Left colon (tissue), 2 donors: ENCODE results near the gene IFT43. TPM values are rescaled to one million over a fixed set of nuclear protein-coding genes. Genes with fewer than 3 reads are reported as not detected.

Source experiments
- ATAC-seq: fragments of 200-7000 bp; cut with Tn5 transposase; one replicate; pipeline ENCODE4 v1.9.1; 2020; ENCODE audit warnings: mild to moderate bottlenecking, moderate library complexity
- DNase-seq, 2 donors: peaks; one replicate each; pipeline ENCODE4 v3.0.0-alpha.2; 2020
- intact Hi-C, 2 donors: fragments of 100-400 bp; cut with DNase I in 1 of 2; cut with micrococcal nuclease in 1 of 2; formaldehyde crosslinking; loops; one replicate each; pipeline versions ENCODE4 v1.11.2 to v1.14.0; 2022; cut with DNase I, micrococcal nuclease
- total RNA-seq, 2 donors: library from RNA; stranded (reverse); fragmentation: NEBNext Ultra II Directional; extraction: Animal tissue kit (Norgen Biotek cat#: 25700); gene quantifications; one replicate each; pipeline ENCODE4 v1.2.1, GENCODE V29; 2021
- donor health status: DM: no; HTN: no; CAD: no.
- donor health status: DM: yes; HTN: yes; CAD: no.

IFT43 gene
- total RNA-seq, 2 donors from 2014 or later: 25.9 to 27.3 TPM

DNA sequence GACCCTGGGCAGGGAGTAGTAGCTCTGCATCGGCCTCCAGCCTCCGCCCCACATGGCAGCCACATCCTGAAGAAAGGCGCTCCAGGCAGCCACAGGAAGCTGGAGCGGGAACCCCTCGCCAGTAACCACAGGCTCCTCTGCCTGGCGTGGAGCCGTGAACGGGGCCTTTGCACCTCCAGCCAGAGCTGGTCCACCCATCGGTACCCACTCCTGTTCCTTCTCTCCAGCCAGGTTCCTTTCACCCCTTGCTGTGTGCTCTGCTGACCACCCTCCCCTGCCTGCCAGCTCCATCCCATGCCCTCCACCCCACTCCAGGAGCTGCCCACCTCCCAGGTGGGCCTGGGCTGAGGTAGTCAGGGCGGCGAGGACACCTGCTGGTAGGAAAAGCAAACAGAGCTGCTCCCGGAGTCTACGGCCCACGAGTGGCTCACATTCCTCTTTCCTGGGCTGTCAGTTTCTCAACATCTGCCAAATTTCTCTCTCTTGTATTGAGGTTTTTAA lies 6.4 kb upstream of the IFT43 start:
- DNase-seq: peak in 1 of 2 donors; percentile 38

DNA sequence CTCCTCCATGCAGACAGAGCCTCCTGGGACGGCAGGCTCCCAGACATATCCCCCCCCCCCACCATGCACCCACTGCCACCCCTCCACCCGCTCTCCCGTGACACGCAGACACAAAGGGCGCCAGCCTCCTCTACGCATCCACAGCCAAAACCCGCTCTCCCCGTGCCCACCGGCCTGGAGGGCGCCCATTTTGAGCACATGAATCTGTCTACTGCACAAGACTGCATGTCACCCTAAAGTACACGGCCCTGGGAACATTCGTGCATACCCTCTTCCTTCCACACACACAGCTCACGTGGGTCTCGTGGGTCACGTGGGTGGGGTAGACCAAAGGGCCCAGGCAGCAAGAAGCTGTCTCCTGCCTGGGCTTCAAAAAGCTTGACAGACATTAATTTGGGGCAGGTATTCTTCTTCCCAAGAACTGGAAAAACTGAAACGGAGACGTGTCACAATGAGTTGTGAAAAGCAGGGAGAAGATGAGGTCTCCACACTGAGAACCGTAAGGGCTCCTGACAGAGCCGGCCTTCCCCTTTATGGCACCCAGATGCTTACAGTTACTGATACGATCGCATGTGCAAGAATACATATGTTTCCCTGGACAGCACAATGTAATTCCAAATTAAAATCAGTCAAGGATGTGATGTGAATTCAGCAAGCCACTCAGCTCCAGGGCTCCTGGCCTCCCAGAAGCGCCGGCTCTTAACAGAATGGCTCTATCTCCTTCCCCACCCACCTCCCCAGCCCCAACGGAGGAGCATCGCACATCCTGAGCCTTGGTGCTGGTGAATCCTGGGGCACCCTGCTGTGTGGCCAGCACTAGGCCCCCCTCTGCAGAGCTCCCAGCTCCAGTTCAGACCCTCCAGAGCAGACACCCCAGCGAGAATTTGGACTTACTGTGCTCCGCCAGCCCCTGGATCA lies 5.7 kb upstream of the IFT43 start:
- DNase-seq: peak in 1 of 2 donors; percentile 11
- intact Hi-C loops: loop anchor here in 1 of 2 donors (5.0 kb wide), 3 partner anchors 73 to 273 kb away; no protein-coding TSS in a partner anchor
- ATAC-seq: no peak

More for the DNA sequence above, 6.4 kb upstream of the IFT43 start:
- intact Hi-C loops: loop anchor here in 1 of 2 donors (5.0 kb wide), 2 partner anchors 72 to 272 kb away; no protein-coding TSS in a partner anchor
- ATAC-seq: no peak

DNA sequence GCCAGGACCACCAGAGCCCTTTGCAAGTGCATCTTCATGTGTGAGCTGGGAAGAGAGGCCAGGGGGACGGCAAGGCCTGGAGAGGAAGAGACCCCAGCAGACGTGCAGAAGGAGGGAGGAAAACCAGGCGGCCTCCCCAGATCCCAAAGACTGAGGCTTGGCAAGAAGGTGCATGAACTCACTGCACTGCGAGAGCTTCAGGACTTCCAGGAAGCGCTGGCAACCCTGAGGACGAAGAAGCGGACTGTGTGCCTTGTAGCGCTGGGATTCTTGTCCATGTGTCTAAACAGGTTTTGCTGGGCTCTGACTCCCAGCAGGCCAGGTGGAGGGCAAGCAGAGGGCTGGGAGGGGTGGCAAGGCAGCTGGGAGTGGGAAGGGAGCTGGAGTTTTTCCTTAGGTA lies 4.7 kb upstream of the IFT43 start:
- ATAC-seq (no peak), DNase-seq (peak in 1 of 2 donors; percentile 17)
- intact Hi-C loops: loop anchor here in 1 of 2 donors (5.0 kb wide), 1 partner anchor 189 kb away; no protein-coding TSS in a partner anchor

DNA sequence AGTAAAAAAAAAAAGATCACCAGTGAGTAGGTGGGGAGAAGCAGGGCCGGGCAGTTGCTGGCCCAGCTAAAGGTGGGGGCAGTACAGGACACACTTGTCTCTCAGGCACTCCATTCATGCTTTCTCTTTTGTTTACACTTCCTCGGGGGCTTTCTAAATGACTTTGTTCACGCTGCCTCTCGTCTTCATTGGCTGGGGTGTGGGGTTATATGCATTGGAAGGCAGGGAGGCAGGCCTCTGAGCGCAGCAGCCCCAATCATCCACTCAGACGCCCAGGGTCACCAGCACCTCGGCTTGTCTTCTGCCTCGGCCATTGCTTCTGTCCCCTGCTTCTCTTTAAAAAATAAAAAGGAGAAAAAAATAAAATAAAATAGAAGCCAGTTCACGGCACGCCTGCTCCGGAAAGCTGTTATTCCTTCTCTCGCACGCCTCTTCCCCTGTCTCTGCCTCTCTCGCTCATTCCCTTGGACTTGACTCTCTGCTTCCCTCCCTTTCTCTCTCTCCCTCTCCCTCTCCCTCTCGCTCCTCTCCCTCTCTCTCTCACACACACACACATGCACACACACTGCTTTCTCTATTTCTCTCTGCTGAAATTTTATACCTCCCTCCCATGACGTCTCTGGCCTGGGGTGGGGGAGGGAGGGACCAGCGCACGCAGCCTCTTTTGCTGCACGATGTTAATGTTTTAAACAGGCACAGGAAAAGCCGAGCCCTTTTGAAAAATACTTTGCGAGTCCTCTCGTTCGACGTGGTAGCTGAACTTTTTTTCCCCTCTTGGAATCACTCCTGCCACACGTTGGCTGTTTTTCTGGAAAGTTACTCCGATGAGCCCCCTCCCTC lies 3.9 kb upstream of the IFT43 start, which contains the start of gene TGFB3:
Gene TGFB3, minus strand, starts transcription at position 570 of the 840 bp plus-strand sequence. CDS start 1,102 bp downstream, outside the sequence.
- intact Hi-C loops: loop anchor here in 1 of 2 donors (5.0 kb wide), 1 partner anchor 189 kb away; no protein-coding TSS in a partner anchor
- ATAC-seq: peak; percentile 48
- DNase-seq: peak; percentile 66 to 69

DNA sequence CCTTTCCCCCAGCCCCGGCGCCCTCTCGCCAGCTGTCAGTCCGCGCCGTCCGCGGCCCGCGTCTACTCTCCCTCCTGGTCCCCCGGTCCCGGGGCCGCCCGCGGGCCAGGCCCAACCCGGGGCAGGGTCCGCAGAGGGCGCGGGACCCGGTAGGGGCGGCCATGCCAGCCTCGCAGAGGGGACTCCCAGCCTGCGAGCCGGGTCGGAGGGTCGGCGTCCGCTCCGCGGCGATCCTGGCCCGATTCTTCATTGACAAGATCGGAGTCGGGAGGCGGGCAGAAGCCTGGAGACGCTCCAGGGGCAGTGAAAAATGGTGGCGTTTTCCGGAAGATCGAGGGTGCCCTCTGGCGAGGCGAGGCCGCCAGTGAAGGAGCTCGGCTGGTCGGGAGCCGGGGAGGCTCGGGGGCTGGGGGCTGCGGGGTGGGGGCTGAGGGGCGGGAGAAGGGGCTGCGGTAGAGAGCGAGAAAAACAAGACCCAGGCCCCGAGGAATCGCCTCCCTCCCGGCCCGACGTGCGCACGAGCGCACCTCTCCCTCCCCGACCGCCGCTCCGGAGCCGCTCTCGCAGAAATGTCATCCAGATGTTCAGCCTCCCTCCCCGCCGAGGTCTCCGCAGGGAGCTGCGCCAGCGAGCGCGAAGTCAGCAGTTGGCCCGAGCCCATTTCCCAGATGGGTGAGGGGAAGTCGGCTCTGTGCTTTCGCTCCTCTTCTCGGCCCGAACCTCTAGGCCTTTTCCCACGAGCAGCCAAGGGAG lies 3.1 kb upstream of the IFT43 start:
- intact Hi-C loops: loop anchor here in 1 of 2 donors (5.0 kb wide), 1 partner anchor 190 kb away; no protein-coding TSS in a partner anchor
- DNase-seq (peak; percentile 73 to 87), ATAC-seq (peak; percentile 73)

DNA sequence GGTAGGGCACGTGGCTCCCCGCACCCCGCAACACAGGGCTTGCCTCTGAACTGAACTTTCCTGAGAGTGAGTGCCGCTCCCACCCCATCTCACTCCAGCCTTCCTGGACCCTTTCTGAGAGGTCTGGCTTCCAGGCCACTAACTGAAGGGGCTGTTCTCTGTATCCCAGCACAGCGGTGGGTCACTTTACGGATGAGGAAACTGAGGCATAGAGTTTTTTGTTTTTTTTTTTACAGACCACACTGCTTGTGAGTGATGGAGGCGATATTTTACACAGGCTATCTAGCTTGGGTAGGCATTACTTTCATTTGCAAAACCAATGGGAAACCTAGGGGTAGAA lies 2.6 kb upstream of the IFT43 start:
- DNase-seq (no peak), ATAC-seq (no peak)
- intact Hi-C loops: loop anchor here in 1 of 2 donors (5.0 kb wide), 1 partner anchor 191 kb away; no protein-coding TSS in a partner anchor

DNA sequence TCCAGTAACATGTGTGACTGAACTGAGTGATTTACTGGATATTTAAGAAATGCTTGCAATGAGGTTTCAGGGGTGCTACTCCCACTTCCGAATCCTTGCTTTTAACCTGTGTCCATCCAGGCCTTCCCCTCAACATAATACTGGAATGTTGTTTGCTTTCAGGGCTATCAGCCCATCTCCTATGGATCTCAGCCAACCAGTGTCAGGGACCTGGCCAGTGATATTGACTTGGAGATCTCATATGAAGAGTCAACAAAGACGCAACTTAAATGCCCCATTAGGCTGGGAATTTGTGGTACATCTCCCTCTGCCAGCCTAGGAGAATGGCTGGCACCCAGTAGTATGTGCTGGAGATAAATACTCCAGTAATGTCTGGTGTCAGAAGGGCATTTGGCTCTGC lies 889 bp upstream of the IFT43 start:
- intact Hi-C loops: loop anchor here in 1 of 2 donors (5.0 kb wide), 1 partner anchor 192 kb away; no protein-coding TSS in a partner anchor
- no peak for DNase-seq

DNA sequence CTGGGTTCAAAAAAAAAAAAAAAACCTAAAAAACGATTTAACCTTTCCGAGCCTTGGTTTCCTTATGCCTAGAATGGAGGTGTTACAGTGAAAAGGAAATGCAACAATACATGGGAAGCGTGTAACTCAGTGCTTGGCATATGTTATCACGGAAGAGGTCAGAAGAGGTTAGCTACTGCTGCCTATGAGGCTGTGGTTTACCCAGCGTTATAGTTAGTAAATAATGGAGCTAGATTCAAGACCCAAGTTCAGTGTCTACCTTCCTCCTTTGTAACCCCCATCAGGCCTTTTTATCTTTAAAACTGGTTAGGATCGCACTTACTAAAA lies 839 bp downstream of the IFT43 start:
- intact Hi-C loops: no loop called here
- DNase-seq (no peak), ATAC-seq (peak; percentile 9)

More for the DNA sequence above, 889 bp upstream of the IFT43 start:
- ATAC-seq: no peak

DNA sequence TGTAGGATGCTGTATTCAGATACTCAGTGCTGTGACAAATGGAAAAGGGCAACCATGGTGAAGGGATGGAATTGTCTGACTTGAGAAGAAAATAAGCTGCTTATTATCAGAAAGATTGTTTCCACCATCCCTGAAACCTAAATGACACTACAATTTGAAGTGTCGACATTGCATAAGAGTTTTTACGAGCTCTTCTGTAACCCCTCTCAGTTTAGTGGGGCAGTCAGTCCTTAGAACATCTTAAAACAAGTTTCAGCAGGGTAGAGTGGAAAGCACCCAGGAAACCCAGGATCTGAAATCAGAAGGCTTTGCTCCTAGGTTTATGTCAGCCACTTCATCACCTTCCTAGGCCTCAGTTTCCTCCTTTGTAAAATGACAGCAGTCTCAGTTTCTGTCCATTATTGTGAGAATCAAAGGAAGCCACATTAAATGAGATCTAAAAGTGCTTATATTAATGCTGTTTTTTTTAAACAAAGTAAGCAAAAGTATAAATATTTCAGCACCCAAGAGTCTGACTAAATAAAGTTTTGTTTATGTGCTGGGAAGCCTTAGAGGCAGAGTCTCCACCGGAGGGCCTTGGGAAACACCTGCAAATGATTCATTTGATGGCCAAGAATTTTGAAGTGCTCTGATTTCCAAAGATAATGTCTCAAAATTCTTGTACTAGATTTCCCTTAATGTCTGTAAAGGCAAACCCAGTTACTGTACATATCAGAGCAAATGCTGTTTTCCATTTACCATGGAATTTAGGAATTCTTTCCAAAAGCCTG lies 1.8 kb downstream of the IFT43 start:
- DNase-seq (no peak), ATAC-seq (no peak)
- intact Hi-C loops: no loop called here

DNA sequence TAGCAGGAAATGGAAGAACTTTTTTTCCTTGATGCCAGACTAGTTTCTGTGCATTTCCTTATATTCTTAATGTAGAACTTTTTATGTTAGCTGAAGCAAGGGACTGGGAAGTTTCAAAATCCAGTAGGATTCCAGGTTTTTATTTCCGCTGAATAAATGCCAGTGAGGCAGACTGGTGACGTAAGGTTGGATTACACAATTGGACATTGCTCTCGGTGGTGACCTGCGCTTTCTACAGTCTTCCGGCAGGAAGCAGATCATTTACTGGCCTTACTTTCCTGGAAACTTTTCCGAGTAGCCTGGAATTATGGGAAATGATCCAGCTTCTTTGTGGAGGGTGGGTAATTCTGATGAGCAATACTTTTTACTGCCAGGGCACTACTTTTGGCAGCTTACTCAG lies 3.6 kb downstream of the IFT43 start:
- DNase-seq: no peak
- intact Hi-C loops: no loop called here
- no peak for ATAC-seq

DNA sequence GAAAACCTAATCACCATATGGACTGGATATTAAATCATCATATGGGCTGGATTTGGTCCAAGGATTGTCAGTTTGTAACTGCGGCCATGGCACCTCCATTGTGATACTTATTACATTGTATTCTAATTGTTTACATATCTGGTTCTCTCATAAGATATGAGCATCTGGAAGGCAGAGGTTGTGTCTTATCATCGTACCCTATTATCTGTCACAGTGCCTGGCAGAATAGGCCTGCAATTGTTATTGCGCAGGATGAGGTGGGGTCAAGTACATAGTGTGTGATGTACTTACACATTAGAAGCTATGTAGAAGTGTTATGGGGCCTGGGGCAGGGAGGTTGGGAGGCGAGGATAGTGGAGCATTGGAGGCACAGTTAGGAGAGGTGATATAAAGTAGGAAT lies 4.7 kb downstream of the IFT43 start:
- ATAC-seq (no peak), DNase-seq (no peak)
- intact Hi-C loops: no loop called here

DNA sequence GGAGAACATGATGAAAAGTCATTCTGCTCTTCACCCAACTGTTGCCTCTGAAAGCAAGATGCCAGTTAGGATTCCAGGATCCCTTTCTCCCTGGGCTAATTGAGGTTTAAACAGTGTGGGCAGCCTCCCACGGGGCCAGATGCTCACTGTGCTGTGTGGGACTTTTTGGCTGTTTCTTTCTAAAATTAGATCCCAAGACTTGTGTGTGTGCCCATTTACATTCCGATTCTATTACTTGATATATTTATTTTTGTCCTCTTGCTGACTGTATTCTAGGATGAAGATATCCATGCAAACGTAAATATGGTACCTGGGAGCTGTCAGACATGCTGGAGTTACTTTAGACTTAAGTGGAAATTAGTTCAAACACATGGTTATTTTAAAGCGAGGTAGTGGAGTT lies 6.2 kb downstream of the IFT43 start:
- DNase-seq: no peak
- ATAC-seq: no peak
- intact Hi-C loops: no loop called here

DNA sequence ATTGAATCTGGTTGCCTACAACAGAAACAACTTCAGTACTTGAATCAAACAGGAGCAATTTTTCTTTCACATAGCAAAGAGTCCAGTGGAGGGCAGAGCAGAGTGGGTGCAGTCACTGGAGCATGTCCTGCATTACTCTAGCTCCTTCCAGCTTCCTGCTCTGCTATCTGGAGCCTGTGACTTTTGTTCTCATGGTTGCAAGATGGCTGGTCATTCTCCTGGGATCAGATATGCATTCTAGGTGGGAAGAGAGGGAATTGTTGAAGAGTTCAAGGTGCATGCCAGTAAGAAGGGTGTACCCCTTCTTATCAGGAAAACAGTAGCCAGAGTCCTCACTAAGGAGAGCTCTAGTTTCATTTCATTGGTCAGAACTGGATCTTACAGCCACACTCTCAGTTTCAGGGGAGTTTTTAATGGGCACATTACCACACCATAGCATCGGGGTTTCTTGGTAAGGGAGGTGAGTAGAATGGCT lies 8.0 kb downstream of the IFT43 start:
- intact Hi-C loops: no loop called here
- DNase-seq (no peak), ATAC-seq (peak; percentile 90)

DNA sequence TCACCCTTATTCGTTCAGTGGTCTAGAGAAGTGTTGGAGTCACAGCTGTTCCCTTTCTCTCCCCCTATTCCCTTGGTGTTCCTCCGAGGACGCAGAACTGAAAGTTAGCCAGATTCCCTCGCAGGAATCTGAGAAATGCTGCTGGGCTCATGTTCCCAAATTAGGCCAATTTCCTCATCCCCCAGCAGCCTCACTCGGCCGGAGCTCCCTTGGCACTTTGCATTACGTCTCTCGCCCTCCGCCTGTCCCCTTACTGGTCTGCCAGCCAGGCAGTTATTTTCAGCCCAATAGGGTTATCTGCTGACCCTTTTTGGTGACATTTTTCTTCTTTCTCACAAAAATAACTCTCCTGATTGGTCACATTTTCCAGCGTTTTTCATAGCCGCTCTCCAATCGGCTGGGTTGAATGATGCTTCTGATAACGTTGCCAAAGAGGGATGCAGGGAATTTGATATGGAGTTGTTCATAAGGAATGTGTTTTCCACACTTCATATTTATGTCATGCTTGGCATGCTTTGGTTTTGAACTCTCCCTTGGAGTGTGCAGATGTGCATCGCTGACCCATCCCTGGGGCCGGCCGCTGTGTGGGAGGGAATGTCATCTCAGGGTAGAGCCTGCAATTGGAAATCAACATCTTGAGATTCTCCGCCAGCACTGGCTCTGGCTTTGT lies 9.9 kb downstream of the IFT43 start:
- intact Hi-C loops: no loop called here
- ATAC-seq (no peak), DNase-seq (peak in 1 of 2 donors; percentile 13)

DNA sequence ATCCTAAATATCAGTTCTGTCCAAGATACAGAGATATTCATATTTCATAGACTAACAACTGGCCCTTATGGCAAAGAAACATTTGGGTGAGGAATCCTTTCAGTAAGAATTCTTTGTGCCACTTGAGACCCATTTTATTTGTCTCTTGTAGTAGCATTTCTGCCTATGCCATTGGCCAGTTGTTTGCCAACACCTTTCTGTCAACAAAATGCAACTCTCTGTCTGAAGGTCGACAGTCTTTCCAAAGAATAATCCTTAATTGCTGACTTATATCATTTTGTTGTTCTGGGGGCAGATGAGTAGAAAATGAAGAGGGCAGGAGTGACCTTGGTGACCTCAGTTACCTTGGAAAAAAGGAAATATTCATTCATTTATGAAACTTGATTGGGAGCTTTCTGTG lies 10.9 kb downstream of the IFT43 start:
- intact Hi-C loops: no loop called here
- DNase-seq (no peak), ATAC-seq (no peak)

DNA sequence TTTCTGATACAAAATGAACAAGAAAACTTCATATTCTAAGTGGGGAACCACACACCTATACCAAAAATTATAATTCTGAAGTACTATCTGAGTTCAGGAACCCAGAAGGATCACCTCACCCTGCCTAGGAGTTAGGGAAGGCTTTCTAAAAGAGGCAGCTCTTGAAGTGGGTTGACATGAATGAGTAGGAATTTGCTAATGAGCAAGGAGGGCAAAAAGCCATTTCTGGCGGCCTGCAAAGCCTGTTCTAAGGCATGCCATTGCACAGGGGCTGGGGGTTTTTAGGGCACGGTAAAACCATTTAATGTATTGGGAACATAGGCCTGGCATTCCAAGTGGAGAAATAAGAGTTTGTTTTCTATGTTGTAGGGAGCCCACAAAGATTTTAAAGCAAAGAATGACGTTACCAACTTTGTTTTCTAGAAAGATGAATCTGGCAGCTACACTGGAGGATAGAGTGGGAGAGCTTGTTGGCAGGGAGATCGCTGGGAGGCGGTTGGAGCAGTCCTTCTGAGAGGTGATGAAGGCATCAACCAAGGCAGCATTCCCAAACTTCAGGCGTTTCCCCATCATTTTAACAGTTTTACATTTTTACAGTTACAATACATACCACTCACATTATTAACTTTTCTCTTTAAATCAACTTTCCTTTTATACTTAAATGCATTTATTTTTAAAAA lies 14.1 kb downstream of the IFT43 start:
- no peak for ATAC-seq
- intact Hi-C loops: no loop called here

DNA sequence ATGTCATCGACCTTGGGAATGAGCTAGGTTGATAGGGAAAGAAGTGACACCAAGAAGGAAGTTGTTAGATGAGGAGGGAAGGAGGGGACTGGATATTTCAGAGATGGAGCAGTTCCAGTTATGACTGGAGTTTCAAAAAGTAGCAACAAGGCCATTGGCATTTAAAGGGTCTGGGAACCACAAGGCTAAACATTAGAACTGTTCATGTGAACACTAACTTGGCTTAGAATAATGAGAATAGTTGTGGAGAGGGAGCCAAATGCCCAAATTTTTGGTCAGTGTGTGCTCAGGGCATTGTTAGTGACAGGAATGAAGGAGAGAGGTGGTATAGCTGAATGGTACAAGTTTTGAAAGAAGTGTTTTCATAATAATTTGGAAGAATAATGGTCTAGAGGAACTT lies 16.8 kb downstream of the IFT43 start:
- intact Hi-C loops: no loop called here
- ATAC-seq (no peak), DNase-seq (no peak)

More for the DNA sequence above, 14.1 kb downstream of the IFT43 start:
- no peak for DNase-seq
